ENCODE data around the gene NUDT14. TPM values are rescaled to one million over a fixed set of nuclear protein-coding genes. Genes with fewer than 3 reads are reported as not detected.
A peak's percentile ranks its signal among the peaks of the same experiment; 100 is the strongest.

NUDT14 gene
- polyA plus RNA-seq, 3 donors = 22.0 to 37.4 (median 23.9) TPM

DNA sequence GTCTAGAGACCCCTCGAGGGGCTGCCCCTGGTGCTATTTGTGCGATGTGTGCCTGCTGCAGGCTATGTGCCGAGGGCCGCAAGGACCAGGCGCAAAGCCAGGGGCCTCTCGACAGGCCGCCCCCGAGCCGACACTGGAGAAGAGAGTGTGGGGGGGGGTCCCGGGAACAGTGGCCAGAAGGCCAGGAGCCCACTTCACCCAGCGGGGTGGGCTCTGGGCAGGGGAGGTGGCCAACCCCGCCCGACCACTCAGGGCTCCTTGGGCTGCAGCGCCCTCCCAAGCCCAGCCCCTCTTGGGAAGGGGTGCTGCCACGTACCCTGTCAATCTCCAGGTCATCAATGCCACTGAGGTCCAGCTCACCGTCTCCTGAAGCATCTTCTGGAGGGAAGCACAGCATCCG lies 38.6 kb upstream of the NUDT14 start:
- Histone ChIP-seq H3K4me2 (replicated peaks; ENCODE audit: extremely low read depth, low read length, poor library complexity, severe bottlenecking) (no peak overlapping the region), H3K9ac (ENCODE audit: insufficient read depth, low read length, poor library complexity, severe bottlenecking) (no peak overlapping the region), H3K4me1 (ENCODE audit: control insufficient read depth in 1 of 2, insufficient read depth in 2 of 2, low read length in 2 of 2) (no peaks in the 10 kb centered on the region), H3K36me3 (replicated peaks in 1 of 2; ENCODE audit: control insufficient read depth in 1 of 2, insufficient read depth in 2 of 2, low read length in 2 of 2) (peaks cover 60 to 98% of the 10 kb centered on the region in 2 donors), H3K27ac (ENCODE audit: low read depth in 1 of 2, low read length in 2 of 2) (no peak overlapping the region), H3K4me3 (replicated peaks in 1 of 3; ENCODE audit: low read depth in 2 of 3, low read length in 3 of 3) (no peak overlapping the region), H3K9me3 (replicated peaks in 1 of 2; ENCODE audit: control insufficient read depth in 1 of 2, insufficient read depth in 1 of 2, low read length in 2 of 2) (peaks cover 0 to 3% of the 10 kb centered on the region in 2 donors), H3K27me3 (ENCODE audit: control insufficient read depth in 2 of 2, insufficient read depth in 2 of 2, low read length in 2 of 2) (no peaks in the 10 kb centered on the region), H4K20me1 (ENCODE audit: insufficient read depth, low read length) (peaks cover 3% of the 10 kb centered on the region), H2AFZ (ENCODE audit: insufficient read depth, low read depth, low read length, poor library complexity, severe bottlenecking) (no peak overlapping the region), H3K79me2 (ENCODE audit: insufficient read depth, low read length) (no peaks in the 10 kb centered on the region)
- Mint-ChIP-seq H3K27me3 (ENCODE audit: low read depth in 3 of 3) (peaks cover 0 to 3% (median 0%) of the 10 kb centered on the region in 3 donors), H3K4me3 (no peak overlapping the region), H3K36me3 (peaks cover 64 to 88% of the 10 kb centered on the region in 2 donors), H3K4me1 (peaks cover 7% of the 10 kb centered on the region), H3K27ac (no peak overlapping the region), H3K9me3 (peaks cover 0 to 7% (median 2%) of the 10 kb centered on the region in 7 donors)
- TF ChIP-seq, protein P1, sequence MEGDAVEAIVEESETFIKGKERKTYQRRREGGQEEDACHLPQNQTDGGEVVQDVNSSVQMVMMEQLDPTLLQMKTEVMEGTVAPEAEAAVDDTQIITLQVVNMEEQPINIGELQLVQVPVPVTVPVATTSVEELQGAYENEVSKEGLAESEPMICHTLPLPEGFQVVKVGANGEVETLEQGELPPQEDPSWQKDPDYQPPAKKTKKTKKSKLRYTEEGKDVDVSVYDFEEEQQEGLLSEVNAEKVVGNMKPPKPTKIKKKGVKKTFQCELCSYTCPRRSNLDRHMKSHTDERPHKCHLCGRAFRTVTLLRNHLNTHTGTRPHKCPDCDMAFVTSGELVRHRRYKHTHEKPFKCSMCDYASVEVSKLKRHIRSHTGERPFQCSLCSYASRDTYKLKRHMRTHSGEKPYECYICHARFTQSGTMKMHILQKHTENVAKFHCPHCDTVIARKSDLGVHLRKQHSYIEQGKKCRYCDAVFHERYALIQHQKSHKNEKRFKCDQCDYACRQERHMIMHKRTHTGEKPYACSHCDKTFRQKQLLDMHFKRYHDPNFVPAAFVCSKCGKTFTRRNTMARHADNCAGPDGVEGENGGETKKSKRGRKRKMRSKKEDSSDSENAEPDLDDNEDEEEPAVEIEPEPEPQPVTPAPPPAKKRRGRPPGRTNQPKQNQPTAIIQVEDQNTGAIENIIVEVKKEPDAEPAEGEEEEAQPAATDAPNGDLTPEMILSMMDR (IDR thresholded peaks at IDR 0.05) = no peak
- no peak for DNase-seq
- intact Hi-C loops (cut with micrococcal nuclease) = no loop called here
- 100% methylated on average over 12 of the region's 17 CpGs for WGBS (ENCODE audit: insufficient coverage)

DNA sequence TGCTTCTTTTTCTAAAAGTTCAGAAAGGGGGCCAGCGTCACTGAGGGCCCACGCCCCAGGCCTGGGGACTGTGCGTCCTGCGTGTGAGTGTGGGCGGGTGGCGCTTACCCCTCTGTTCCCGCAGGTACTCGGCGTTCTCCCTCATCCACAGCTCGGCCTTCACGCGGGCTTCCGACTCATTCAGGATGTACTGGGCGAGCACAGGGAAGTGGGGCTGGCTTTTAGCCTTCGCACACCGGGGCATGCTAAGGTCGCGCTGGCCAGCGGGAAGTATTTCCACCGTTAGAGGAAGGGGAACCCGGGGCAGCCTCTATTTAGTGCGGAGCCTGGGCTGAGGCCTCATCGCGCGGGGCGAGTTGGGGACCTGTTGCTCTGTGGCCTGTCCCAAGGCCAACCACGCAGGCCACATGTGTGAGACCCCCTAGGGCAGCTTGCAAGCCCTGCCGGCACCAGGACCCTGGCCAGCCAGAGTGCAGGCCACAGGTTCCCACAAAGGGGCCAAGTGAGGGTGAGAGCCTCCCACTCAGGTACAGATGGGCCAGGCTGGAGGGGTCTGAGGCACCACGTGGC lies 38.0 kb upstream of the NUDT14 start:
- H4K20me1 ChIP-seq (ENCODE audit: insufficient read depth, low read length) = peaks cover 3% of the 10 kb centered on the region
- H3K36me3 Mint-ChIP-seq = peaks cover 62 to 87% of the 10 kb centered on the region in 2 donors
- H3K27me3 ChIP-seq (ENCODE audit: control insufficient read depth in 2 of 2, insufficient read depth in 2 of 2, low read length in 2 of 2) = no peaks in the 10 kb centered on the region
- WGBS (ENCODE audit: insufficient coverage) = 93% methylated on average over 28 of the region's 29 CpGs
- H3K27me3 Mint-ChIP-seq (ENCODE audit: low read depth in 3 of 3) = peaks cover 0 to 3% (median 0%) of the 10 kb centered on the region in 3 donors
- no peak for DNase-seq
- H3K4me1 Mint-ChIP-seq = peaks cover under 1% of the 10 kb centered on the region
- H3K27ac ChIP-seq (ENCODE audit: low read depth in 1 of 2, low read length in 2 of 2) = no peak overlapping the region
- TF ChIP-seq, protein P1 (IDR thresholded peaks at IDR 0.05) = no peak
- H3K4me3 ChIP-seq (replicated peaks in 1 of 3; ENCODE audit: low read depth in 2 of 3, low read length in 3 of 3) = no peak overlapping the region
- peaks cover 64 to 98% of the 10 kb centered on the region in 2 donors for H3K36me3 ChIP-seq (replicated peaks in 1 of 2; ENCODE audit: control insufficient read depth in 1 of 2, insufficient read depth in 2 of 2, low read length in 2 of 2)
- H3K4me3 Mint-ChIP-seq = no peak overlapping the region
- H3K9me3 Mint-ChIP-seq = peaks cover 0 to 7% (median 2%) of the 10 kb centered on the region in 7 donors
- no peaks in the 10 kb centered on the region for H3K4me1 ChIP-seq (ENCODE audit: control insufficient read depth in 1 of 2, insufficient read depth in 2 of 2, low read length in 2 of 2)
- intact Hi-C loops (cut with micrococcal nuclease) = no loop called here
- H3K9ac ChIP-seq (ENCODE audit: insufficient read depth, low read length, poor library complexity, severe bottlenecking) = no peak overlapping the region
- H3K79me2 ChIP-seq (ENCODE audit: insufficient read depth, low read length) = no peaks in the 10 kb centered on the region
- H3K9me3 ChIP-seq (replicated peaks in 1 of 2; ENCODE audit: control insufficient read depth in 1 of 2, insufficient read depth in 1 of 2, low read length in 2 of 2) = peaks cover 0 to 3% of the 10 kb centered on the region in 2 donors
- H2AFZ ChIP-seq (ENCODE audit: insufficient read depth, low read depth, low read length, poor library complexity, severe bottlenecking) = no peak overlapping the region
- no peak overlapping the region for H3K4me2 ChIP-seq (replicated peaks; ENCODE audit: extremely low read depth, low read length, poor library complexity, severe bottlenecking)
- peak overlapping the region in 4 of 7 donors; percentile 31 to 63 (median 50) for H3K27ac Mint-ChIP-seq
